HG02763 (cell line): ENCODE data around the gene DIS3L2.
"Not testable (repeated sequence)": the region's sequence is repeated elsewhere in the genome, so short reads cannot be mapped to it uniquely, and the experiment has no call there.

Experiments used
- ATAC-seq: cut with Tn5 transposase; IDR thresholded peaks from one replicate; pipeline ENCODE4 v1.9.1; 2021; ENCODE audit warnings: mild to moderate bottlenecking, moderate library complexity; ENCODE audit not compliant: unreplicated experiment

DIS3L2 gene

DNA sequence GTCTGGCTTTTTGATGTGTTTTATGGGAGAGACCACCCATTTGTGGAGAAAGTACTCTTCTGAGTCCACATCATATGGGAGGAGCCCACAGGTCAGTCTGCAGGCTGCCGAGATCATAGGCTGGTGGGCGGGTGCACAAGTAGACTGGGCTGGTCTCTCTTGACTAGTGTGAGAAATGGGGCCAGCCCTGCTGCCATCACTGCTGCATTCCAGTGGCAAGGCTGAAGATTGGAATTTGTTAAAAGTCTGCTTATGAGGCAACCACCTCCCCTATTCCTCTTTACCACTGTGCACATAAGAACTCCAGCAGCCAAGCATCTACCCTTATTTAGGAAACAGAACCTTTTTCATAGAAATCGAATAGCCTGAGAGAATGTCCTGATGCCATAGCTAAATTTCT lies 200.7 kb downstream of the DIS3L2 start:
- no peak for ATAC-seq

DNA sequence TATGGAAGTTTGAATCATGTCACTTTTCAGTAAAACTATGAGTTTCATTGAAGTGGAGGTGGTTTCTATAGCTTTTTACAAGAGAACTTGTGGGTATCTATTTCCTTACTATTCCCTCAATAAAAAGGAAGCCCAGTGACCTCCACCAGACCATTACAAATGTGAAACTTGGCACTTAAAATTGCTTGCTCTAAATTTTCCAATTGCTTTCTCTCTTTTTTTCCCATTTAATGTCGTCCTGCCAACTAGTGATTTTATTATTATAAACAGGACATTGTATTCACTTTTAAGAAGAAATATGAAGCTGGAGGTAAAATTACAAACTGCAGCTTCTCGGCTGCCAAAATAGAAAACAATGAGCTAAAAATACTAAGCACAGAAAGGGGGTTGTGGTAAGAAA lies 208.9 kb downstream of the DIS3L2 start:
- ATAC-seq: no peak

DNA sequence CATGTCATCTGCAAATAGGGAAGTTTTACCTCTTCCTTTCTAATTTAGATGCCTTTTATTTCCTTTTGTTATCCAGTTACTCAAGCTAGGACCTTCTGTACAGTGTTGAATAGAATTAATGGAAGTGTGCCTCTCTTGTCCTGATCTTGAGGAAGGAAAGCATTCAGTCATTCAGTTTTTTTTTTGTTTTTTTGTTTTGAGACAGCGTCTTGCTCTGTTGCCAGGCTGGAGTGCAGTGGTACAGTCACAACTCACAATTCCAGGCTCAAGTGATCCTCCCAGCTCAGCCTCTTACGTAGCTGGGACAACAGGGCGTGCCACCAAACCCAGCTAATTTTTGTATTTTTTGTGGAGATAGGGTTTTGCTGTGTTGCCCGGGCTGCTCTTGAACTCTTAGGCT lies 213.1 kb downstream of the DIS3L2 start:
- no peak for ATAC-seq

DNA sequence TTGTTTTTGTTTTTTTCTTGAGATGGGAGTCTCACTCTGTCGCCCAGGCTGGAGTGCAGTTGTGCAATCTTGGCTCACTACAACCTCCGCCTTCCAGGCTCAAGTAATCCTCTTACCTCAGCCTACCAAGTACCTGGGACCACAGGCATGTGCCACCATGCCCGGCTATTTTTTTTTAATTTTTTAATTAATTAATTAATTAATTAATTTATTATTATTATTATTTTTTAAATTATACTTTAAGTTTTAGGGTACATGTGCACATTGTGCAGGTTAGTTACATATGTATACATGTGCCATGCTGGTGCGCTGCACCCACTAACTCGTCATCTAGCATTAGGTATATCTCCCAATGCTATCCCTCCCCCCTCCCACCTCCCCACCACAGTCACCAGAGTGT lies 215.1 kb downstream of the DIS3L2 start:
- ATAC-seq: not testable (repeated sequence)

DNA sequence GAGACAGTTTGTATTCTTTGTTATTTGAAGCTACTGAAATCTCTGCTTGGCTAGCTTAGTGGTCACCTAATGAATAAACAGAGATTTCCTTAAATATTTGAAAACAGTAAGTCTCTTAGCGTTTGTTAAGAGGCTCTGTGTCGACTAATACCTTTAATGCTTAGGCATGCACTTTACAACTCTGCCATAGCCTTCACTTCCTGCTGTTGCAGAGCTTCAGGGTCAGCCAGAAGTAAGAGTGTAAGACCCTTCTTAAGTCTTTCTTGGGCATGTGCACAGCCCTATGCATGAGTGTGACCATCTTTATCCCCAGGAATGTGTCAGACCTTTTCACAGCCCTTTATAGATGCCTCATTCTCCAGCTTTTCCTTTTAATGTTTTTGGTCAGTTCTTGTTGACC lies 221.8 kb downstream of the DIS3L2 start:
- no peak for ATAC-seq

DNA sequence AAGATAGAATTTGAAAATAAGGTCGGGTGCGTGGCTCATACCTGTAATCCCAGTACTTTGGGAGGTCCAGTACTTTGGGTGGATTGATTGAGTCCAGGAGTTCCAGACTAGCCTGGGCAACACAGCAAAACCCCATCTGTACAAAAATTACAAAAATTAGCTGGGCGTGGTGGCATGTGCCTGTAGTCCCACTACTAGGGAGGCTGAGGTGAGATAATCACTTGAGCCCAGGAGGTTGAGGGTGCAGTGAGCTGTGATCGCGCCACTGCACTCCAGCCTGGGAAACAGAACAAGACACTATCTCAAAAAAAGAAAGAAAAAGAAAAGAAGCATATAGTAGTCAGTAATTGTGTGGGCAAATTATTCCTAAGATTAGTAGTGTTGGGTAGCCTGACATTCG lies 222.8 kb downstream of the DIS3L2 start:
- ATAC-seq: no peak

DNA sequence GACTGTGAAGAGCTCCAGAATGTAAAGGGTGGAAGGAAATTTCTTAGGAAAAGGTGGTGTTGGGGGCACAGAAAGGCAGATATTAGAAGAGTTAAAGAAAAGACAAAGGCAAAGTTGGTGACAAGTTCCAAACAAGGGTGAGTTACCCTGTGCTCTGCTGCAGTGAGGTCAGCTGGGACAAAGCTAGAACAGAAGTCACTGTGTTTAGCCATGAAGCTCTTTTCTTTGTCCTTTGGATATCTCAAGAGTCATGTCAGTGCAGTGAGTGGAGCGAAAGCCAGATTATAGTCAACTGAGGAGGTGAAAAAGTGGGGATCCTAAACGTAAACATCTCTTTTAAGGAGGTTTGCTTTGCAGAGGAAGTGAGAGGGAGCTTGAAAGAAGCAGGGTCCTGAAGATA lies 229.3 kb downstream of the DIS3L2 start:
- no peak for ATAC-seq

DNA sequence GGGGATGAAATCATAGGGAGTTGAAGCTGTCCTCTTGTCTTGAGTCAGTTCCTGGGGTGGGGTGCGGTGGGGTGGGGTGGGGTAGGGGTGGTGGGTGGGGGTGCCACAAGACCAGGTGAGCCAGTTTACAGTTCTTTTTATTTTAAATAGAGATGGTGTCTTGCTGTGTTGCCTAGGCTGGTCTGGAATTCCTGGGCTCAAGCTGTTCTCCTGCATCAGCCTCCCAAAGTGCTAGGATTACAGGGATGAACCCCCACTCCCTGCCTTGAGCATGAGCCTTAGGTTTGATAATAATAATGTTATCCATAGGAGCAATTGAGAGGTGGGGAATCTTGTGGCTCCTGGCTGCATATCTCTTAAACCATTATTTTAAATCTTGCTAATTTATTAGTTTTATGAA lies 234.0 kb downstream of the DIS3L2 start:
- ATAC-seq: no peak

DNA sequence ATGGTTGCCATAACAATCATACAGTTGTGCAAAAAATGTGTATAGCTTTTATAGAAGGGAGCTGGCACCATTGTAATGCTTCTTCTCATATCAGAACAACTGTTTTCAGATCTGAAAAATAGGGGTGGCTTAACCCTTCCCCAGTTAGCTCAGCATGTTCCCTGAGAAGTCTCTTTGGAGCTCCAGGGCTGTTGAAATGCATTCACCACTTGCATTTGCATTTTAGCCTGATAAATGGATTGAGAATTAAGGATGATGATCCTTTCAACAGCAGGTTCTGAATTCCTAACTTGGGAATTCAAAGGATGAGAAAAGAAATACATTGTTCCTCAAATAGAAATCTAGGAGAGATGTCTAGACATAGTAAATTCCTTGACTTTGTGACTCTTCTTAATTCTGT lies 235.3 kb downstream of the DIS3L2 start:
- ATAC-seq: no peak

DNA sequence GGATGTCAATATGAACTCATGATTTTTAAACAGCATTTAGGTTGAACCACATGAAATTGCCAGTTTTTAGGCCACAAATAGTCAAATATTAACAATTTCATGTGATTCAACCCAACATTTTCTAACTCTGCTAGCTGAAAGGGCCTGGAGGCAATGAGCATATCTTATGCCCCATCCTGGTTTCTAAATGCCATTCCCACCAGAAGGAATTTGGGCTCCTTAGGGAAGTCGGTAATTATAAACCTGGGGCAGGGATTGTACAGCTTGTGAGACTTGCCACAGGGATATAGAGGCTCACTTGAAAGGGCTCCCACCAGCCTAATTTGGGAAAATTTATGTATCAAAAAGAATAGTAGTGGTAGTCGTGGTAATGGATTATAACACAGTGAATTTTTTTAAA lies 238.7 kb downstream of the DIS3L2 start:
- no peak for ATAC-seq

DNA sequence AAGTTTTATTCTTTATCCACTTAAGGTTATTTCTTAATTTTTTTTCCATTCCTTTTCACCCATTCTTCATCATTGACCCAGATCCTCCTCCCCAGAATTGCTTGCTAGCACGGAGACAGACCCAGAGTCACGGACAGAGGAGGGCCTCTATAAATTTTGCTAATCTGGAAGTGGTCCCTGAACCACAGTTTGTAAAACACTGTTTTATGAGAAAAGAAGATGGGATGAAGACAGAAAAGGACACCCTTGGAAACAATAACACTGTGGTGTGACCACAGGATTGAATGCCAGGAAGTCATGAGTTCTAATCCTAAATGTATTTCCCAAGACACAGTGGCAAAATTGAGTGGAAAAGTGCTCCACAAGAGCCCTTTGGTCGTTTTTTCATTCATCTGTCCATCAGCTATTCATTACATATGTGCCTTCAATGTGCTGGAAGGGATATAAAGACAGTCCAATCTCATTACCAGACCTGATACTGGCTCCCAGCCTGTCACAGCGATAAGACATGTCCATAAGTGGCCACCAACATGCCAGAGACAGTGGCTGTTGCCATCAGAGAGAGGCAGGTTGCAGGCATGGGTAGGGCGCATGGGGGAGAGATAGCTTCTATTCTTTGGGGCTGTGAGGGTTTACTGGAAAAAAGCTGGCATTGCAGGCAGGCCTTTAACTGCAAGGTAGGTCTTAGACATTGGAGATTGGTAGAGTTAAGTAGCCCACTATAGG lies 241.8 kb downstream of the DIS3L2 start:
- ATAC-seq: no peak

DNA sequence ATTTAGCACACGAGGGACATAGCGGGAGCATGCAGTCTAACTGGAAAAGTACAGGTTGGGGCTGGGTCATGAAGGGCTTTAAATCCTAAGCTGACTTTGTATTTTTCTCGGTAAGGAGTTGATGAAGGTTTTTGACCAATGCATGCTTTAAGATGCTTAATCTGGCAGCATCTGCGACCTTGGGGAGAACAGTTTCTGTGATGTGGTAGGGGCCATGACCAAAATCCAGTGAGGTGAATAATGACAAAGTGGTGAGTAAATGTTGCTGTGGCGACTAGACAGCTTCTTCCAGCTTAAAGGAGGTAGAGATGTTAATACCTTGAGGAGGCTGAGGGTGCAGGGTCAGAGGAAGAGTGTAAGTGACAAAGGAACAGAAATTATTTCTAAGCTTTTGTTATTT lies 242.4 kb downstream of the DIS3L2 start:
- no peak for ATAC-seq

DNA sequence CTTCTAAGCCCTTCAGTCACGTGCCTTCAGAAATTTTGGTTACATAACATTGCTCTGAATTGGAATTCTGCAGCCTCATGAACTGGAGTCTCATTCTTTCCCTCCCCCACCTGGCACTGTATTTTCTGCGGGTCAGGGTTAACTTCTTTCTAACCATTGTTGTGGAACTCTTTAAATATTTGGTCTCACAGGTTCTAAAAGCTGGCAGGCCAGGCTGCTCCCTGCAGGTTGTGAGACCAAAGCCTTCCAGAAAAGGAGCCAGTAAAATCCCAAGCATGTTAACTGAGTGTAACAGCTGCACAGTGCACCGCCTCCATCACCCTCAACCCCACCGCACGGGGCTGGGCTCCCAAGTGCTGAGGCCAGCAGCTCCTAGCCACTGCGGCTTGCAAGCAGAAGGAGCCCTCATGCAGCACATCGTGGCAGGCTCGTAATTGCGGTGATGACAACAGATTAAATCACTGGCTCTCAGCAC lies 243.0 kb downstream of the DIS3L2 start:
- ATAC-seq: no peak

DNA sequence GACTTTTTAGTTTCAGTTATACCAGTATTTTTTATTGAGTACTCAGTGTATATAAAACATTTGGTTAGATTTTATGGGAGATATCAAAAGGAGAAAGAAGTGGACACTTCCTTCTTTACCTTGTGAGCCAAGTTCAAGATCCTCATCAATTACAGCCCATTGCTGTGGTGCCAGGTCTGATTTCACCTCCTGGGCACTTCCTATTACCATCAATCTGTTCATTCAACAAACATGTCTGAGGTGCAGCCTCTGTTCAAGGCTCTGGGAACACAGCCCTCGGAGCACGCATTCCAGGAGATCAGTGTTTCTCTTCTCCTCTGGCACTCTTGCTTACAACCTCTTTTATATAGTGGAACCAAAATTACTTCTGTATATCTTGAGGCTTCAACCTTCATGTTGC lies 245.7 kb downstream of the DIS3L2 start:
- ATAC-seq: no peak

DNA sequence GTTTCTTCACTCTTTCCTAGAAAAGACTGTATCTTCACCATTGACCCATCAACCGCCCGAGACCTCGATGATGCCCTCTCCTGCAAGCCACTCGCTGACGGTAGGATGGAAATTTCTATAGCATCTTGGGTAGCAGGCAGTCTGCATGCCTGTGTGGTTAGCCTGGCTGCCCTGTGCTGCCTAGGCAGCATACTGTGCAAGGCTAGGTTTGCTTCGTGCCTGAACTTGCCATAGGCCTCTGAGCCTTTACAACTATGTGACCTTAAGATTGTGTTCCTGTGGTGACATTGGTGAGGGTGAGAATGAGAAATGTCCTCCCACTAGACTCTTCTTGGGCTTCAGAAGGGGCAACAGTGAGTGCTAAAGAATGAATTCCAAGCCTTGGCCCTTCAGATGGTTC lies 248.8 kb downstream of the DIS3L2 start:
- no peak for ATAC-seq

DNA sequence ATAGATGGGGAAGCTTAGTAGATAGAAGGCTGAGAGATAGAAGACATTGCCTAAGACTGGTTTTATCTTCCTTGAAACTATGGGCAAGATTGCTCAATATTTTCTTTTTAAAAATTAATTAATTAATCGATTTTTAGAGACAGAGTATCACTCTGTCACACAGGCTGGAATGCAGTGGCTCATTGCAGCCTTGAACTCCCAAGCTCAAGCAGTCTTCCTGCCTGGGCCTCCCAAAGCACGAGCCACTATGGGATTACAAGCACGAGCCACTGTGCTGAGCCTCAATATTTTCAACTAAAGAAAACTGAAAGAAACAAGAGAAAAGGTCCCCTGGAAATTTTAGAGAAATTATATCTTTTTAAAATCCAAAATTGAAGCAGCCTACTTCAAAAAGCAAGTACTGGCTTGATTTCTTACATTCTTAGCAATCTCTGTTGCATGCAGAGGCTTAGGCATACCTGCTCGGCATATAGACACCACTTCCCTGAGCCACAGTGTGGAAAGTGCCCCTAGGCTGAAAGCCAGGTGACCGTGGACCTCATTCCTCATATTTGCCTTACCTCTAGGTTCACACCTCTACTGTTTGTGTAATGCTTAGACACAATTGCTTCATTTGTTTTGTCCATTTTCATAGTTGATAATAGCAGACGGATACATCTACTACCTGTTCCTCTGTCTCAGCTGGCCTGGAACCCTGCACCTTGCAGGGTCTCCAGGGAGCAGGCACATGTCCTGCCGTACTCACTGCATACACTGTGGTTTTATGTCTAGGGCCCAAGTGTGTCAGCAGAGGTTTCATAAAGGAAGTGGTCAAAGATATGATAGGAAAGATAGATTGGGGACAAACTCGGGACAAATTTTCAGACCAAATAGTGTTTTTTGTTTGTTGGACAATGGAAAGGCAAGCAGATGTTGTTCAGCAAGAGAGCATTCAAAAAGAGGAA lies 250.5 kb downstream of the DIS3L2 start:
- no peak for ATAC-seq

DNA sequence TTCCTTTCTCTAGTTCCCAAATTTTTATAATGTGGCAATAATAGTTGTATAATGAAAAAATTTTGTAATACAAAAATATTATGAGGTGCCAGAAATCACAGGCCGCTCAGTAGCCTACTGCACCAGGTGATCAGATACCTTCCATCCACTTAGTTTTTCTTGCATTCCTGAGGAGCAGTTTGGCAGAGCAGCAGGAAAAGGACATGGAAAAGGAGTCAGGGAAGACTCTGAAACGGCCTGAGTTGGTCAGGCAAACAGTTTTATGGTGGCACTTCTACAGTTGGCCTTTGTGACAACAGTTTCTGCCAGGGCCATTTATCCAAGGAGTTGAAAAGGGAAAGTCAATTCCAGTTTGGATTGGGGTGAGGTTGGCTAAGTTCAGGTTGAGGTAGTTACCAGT lies 251.7 kb downstream of the DIS3L2 start:
- ATAC-seq: no peak

DNA sequence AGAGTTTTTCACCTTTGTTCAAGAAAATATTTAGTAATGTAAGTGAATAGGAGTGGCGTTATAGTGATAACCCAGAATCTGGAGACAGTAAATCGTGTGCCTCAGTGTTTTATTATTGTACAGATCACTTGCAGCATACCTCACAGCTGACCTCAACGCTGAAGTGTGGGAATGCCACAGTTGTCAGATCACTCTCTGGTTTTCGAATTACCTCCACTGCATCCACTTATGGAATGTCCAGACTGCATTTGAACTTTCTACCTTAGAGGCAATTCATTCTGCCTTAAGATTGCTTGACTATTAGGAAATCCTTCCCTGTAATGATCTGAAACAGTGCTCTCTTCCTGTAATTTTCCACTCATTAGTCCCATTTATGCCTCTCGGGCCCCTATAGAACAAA lies 252.5 kb downstream of the DIS3L2 start:
- no peak for ATAC-seq

DNA sequence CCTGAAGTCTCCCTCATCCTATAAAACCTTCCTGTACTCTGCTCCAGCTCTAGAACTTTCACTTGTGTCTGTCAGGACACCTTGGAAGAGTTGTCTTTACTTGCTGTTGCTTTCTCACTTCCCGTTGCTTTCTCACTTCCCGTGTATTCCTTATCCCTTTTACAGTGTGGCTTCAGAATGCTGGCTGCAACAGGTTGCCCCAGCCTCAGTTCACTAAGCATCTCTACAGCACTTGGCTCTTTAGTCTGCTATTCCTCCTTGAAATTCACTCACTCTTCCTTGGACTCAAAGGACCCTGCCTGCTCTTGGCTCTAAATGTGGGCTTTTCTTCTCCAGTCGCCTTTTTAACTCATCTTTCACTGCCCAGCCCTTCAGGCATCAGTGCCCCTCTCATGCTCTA lies 254.5 kb downstream of the DIS3L2 start:
- no peak for ATAC-seq

DNA sequence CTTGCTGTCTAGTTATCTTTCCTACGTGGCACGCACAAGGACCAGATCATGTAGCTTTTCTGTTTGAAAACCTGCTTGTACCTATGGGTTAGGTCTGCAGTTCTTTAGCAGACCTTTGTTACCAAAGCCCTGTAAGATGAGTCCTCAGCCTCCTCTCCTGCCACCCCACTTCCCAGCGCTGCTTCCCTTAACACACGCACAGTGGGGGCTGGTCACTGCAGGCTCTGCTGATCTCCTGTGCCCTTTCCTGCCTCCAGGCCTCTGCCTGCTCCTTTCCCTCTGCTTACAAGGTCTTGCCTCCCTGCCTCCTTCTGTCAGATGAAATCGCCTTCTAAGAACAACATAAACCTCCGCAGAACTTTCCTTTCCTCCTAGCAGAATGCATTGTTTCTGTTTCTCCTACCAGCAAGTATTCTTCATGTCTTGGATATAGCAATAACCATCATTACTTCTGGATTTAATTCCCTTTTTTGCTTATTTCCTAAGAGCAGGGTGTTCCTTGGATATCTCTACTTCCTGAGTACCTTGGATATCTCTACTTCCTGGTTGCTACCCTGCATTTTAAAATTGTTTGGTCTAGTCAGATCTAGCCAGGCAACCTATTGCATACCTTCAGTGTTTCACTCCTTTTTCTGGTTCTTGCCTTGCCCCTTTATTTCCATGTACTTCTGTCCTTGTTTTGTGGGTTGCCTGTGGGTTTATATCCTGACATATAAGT lies 257.4 kb downstream of the DIS3L2 start:
- no peak for ATAC-seq

DNA sequence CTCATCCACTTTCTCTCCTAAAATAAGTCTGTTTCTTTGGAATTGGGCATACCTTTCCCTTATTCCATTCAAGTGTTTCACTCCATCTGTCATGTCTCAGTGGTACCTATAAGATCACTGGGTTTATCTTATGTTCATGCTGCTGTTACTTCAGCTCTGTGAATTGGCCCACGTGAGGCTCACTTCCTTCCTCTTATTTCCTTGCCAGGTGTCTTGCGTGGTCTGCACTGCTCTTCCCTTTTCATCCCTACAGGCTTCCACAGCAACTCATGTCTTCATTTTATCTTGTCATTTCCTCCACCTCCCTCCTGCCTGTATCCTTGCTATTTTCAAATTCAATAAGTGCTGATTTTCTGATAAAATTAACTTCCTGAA lies 258.0 kb downstream of the DIS3L2 start:
- ATAC-seq: no peak

DNA sequence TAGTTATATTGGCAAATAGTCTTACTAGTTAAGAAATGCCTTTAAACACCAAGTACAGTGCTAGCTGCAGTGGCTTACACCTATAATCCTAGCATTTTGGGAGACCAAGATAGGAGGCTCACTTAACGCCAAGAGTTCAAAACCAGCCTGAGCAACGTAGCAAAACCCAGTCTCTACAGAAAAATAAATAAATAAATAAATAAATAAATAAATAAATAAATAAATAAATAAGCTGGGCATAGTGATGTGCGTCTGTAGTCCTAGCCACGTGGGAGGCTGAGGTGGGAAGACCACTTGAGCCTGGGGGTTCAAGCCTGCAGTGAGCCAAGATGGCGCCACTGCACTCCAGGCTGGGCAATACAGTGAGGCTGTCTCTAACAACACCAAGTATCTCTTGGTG lies 258.4 kb downstream of the DIS3L2 start:
- no peak for ATAC-seq
